ENCODE measurements around the gene ANKRD23.
"Not testable (repeated sequence)": the region's sequence is repeated elsewhere in the genome, so short reads cannot be mapped to it uniquely, and the experiment has no call there.

ANKRD23 gene

DNA sequence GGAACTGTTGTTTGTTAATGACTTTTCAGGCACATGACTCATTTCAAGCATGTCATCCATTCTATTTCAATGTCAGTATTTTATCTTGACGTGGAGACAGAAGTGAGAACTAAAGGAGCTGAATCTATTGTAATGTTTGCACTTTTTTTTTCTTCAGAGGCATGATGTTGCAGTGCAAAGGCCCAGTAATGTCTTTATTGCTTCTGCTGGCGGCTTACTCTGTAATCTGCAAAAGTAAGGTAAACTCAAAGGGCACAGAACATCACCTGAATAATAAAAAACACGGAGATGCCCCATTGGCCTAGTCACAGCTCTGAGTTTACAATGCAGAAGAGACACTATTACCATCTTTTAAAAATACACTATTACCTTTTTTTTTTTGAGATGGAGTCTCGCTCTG is 30.2 kb downstream of the ANKRD23 start:
- ATAC-seq: no peak

DNA sequence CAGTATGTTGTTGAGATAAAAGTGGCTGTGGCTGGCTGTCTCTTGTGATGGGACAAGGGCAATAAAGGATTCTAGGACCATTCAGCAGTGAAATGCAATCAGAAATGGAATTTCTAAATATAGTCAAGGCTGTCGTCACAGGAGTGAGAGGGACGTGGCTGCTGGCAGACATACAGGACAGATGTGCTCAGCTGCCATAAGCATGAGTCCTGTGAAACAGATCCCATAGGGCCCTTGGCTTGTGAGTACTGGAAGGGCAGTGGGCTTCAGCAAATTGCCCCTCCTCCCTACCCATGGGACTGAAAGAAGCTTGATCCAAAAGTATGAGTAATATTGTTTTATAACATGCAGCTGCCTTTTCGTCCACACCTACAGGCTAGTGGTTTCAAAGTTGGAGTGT is 31.9 kb downstream of the ANKRD23 start:
- no peak for ATAC-seq

DNA sequence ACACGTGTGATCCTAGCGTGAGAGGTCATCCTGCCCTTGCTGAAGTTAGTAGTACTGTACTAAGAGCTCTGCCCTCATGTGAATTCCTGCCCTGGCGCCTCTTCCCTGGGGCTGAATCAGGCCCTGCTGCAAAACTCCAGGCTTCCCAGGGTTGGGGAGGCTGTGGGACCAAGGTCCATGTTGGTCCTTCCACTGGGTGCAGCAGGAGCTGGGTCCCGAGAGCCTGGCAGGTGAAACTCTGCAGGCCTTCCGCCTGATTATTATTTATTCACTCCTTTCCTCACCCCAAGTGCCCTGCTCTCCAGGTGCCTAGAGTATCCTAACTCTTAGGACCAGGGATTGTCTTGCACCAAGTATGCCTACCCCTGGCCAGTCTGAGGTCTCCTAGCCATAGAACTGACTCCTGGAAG is 33.0 kb downstream of the ANKRD23 start:
- no peak for ATAC-seq

DNA sequence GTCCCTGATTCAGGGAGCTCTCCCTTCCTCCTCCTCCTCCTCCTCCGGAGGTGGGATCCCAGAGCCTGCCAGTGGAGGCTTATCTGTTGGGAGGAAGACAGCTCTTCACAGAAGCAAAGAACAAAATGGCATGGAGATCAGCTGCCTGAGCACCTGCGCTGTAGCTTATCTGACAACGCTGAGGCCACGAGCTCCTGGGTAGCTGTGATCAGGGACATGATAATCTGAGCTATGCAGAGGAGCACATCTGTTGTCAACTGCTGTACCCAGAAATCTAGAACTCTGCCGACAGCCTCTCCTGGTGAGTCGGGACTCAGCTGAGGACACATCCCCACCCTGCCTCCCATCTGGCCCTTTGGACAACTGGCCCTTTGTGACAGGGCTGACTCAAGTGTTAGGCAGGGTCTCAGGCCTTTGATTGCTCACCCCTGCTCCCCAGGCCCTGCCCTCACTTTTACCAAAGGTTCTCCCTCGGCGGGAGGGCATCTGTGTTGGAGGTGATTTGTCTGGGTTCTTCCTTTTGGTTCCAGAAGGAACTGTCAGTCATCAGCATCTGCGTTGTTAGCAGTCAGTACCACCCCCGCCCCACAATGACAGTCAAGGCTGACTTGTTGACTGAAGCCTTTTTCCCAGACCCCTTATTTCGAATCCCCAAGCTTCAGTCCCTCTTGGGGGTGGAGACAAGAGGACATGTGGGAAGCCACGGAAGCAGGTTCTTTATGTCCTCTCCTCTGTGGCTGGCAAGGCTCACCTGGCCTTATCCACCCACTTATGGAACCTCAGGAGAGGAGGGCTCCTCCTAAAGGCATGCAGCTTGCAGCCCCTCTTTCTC is 33.7 kb downstream of the ANKRD23 start:
- ATAC-seq: no peak

DNA sequence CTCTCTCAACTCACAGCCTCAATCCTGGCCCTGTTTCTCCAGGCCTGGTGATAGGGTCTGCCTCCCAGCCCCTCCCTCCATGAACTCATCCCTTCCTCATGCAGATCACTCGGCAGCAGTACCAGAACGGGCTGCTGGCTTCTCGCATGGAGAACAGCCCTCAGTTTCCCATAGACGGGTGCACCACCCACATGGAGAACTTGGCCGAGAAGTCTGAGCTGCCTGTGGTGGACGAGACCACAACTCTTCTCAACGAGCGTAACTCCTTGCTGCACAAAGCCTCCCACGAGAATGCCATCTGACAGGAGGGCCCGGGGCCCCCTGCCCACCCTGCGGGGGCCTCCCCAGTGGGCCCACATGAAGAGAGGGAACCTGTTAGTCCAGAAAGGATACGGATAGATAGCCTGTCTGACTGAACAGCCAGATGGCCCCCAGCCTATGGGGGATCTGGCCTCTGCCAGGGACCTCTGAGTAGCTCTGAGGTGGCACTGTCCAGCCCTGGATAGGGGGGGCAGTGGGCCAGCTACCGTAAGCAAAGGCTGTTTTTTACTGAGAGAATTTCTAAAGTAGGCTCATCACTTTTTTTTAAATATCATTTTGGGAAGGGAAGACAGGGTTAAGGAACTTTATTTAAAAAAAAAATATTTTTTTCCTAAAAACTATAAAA is 34.5 kb downstream of the ANKRD23 start:
- ATAC-seq: no peak

DNA sequence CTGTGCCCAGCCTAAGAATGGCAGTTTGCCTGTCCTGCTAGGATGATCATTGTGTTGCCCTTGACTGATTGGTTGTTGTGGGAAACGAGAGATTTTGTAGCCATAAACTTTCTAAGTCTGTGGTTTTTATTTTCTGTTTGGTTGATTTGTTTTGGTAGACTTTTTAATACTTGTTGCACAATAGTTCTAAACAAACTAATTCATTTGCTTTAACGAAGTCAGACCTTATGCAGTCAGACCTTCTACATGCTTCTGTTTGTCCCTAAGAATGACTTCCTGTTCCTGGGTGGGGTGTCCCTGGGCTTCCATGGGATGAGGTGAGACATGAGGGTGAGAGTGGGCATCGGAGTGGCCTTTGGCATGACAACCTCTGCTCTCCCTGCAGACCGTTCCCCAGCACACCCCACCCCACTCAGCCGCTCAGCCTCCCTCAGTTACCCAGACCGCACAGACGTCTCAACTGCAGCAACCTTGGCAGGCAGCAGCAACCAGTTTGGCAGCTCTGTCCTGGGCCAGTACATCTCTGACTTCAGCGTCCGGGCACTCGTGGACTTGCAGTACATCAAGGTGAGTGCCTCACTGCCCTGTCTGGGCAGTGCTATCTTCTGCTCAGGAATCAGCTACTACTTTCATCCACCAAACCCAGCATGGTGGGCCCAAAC is 35.5 kb downstream of the ANKRD23 start:
- ATAC-seq: no peak

DNA sequence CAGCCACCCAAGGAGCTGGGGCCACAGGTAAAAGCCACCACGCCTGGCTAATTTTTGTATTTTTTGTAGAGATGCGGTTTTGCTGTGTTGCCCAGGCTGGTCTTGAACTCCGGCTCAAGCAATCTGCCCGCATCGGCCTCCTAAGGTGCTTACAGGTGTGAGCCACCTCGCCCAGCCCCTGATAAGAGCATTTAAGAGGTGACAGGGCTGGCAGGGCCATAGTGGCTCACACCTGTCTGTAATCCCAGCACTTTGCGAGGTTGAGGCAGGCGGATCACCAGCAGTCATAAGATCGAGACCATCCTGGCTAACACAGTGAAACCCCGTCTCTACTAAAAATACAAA is 36.7 kb downstream of the ANKRD23 start:
- ATAC-seq: no peak

DNA sequence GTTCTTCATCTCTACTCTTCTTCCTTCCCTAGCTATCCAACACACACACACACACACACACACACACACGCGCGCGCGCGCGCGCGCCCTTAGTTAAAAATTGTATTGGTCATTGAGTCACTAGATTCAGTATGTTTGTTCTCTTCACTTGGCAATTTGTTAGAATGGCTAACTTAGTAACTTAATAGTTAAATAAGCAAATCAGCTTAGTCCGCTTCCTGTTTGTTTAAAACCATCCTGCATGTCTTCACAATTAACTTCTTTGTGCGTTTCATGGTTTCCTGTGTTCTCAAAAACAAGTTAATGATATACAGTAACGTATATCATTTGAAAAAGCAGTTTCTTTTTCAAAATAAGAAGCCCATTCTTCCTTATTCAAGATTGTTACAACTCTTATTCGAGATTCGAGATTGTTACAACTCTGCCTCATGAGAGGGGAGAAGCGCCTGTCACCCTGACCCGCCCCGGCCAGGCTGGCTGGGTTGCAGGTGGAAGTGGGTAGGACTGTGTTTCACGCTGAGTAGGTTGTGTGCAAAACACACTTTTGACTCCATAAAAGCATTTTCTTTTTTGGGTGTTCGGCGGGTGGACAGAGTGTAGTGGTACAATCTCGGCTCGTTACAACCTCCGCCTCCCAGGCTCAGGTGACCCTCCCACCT is 37.2 kb downstream of the ANKRD23 start:
- ATAC-seq: peak; percentile 51 to 59

DNA sequence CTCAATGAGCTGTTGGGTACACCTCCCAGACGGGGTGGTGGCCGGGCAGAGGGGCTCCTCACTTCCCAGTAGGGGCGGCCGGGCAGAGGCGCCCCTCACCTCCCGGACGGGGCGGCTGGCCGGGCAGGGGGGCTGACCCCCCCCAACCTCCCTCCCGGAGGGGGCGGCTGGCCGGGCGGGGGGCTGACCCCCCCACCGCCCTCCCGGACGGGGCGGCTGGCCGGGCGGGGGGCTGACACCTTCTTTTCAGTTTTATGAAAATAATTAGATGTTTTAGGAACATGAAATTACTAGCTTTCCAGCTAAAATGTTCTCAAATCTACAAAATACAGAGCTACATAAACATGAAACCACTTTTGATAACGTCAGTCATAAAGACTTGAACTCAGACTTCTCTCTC is 37.9 kb downstream of the ANKRD23 start:
- ATAC-seq: not testable (repeated sequence)

DNA sequence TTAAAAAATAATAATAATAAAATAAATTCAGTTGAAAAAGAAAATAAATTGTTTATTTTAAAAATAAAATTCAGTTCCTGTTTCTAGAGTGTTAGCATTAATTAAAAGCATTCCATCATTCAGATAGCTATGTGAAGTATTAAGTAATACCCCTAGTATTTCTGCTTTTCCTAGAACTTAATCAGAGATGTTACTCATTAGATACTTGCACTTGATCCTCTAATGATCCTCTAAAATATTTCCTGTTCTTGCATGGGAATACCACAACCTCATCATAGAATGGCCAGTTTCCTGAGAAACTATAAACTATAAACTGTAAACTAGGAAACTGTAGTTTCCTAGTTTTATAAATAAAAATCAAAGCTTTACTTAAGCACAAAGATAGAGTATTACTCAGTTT is 38.8 kb downstream of the ANKRD23 start:
- no peak for ATAC-seq

DNA sequence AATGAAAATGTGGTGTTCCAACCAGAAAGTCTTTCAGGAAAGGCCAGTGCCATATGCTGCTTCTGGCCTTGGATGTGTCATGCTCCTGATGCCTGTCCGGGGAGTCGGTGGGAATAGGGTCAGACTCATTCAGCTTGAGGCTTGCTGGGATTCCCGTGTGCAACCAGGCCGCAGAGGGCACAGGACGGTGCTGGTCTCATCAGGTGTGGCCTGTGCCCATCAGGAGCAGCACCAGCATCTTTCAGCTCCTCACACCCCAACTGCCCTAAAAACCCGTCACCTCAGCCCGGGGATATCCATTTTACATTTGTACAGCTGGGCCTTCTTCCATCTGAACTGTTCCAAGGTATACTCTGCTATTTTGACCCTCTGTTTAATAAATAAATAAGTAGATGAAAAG is 41.1 kb downstream of the ANKRD23 start:
- ATAC-seq: no peak

DNA sequence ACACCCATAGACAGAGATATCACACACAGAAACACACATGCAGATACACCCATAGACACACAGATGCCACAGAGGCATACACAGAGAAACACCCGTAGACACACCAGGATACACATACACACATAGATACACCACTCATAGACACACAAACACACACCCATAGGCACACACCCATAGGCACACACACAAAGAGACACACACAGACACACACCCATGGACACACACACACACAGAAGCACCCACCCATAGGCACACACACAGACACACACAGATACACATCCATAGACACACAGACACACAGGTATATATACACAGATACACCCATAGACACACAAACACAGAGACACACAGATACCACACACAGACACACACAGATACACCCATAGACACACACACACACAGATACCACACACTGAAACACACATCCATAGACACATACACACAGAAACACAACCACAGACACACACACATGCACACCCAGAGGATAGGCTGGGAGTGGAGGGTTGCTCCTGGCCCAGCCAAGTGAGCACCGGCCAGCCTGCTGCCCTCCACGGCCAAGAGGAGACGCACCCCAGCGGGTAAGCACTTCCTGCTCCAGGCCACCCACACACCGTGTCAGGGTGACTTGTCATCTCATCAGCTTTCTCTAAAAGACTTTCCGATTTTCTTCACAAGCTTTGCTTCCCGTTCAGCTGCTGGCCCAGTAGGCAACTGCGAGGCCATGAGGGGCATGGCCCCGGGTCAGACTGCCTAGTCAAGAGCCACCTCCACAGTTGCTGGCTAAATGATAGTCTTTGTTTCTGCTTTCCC is 41.8 kb downstream of the ANKRD23 start:
- ATAC-seq: peak; percentile 59 to 64

DNA sequence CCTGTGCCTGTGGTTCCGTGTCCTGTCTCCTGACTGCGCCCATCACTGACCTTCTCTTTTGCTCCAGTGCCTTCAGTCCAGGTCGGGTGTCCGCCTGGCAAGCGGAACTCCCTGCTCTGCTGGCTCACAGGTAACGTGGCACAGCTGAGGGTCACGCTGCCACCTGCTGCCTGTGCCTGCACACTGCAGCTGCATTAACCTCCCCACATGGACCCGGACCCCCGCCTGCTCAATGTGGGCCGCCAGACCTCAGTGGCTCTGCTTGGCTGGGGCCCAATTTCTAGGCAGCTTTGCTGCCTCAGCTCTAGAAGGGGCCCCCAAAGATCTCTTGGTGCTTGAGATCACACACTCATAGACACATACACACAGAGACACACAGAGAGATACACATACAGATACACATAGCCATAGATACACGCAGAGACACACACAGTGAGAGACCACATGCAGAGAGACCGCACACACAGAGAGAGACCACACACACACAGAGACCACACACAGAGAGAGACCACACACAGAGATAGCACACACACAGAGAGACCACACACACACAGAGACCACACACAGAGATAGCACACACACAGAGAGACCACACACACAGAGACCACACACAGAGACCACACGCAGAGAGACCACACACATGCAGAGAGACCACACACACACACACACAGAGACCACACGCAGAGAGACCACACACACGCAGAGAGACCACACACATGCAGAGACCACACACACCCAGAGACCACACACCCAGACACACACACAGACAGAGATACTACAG is 42.6 kb downstream of the ANKRD23 start:
- peak; percentile 88 to 92 for ATAC-seq

DNA sequence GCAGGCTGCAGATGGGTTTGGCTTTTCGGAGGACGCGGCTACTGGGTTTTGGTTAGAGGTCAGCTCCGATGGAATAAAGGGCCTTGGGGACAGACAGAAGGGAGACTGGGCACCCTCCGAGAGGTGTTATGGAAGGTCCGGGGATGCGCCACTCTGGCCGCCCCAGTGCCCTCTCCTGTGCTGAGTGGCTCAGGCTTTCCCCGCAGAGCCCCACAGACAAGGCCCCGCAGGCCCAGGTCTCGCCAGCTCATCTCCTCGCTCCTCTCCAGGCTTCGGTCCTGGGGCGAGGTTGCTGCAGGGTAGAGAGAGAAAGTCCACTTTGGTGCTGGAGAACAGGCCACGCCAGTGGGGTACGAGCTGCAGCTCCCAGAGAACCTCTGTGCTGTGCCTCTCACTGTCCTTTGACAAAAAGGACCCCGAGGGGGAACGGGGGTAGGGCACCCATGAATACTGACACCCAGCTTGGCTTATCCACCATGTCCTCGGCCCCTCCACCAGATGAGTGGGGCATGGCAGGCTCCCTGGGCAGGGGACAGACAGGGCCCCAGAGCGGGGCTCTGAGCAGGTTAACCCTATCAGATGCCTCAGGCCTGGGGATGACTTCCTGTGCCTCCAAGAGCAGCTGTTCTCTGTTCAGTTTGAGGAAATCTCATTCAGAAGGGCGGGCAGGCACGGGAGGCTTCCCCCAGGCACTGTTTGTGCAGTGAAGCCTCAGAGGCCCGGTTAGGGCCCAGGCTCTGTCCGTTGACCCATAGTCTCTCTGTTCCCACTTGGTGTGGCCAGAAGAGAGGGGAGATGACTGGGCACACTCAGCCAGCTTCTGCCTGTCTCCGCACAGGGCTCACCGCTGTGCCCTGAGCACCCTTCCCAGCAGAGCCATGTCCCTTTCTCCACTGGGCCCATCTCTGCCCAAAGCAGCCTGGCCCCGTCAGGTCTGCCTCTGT is 43.5 kb downstream of the ANKRD23 start:
- peak; percentile 10 to 11 for ATAC-seq

DNA sequence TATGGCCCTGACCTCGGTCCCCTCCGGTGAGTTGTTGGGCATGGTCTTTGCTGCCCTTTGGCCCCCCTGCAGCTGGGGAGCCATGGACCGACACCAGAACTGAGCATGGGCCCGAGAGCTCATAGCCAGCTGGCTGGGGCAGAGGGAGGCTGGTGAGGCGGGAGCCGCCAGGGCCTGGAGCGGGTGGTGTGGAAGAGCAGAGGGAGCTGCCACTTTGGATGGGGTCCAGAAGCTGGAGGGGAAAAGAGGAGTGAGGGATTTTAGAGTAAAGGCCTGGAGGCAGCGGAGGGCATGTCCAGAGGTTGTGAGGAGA is 44.2 kb downstream of the ANKRD23 start:
- no peak for ATAC-seq

DNA sequence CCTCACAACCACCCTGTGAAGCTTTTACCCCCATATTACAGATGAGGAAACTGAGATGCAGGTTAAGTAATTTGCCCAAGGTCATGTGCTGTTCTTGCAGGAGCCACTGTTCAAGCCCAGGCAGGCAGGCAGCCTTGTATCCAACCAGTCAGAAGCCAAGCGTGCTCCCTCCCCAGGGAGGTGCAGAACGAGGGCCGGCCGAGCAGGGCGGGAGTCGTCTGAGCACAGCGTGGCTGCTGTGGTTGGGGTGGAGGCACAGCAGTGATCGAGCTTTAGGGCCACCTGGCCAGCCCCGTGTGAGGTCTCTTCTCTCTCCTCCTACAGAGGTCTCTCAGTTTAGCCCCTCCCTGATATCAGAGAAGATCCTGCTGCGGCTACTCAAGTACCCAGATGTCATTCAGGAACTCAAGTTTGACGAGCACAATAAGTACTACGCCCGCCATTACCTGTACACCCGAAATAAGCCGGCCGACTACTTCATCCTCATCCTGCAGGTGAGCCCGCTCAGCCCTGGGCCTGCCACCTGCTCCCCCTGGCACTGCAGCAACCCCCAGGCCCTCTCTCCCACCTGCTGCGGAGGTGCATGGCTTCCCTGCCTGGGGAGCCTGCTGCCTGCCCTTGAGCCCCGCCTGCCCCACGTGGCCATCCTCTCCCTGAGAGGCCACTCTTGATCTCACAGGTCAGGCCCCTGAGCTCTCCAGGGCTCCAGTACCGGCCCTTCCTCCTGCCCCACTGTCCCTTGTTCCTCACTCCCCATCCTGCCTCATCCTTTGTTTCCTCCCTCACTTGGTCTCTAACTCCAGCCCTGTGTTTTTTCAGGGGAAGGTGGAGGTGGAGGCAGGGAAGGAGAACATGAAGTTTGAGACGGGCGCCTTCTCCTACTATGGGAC is 44.8 kb downstream of the ANKRD23 start:
- no peak for ATAC-seq

DNA sequence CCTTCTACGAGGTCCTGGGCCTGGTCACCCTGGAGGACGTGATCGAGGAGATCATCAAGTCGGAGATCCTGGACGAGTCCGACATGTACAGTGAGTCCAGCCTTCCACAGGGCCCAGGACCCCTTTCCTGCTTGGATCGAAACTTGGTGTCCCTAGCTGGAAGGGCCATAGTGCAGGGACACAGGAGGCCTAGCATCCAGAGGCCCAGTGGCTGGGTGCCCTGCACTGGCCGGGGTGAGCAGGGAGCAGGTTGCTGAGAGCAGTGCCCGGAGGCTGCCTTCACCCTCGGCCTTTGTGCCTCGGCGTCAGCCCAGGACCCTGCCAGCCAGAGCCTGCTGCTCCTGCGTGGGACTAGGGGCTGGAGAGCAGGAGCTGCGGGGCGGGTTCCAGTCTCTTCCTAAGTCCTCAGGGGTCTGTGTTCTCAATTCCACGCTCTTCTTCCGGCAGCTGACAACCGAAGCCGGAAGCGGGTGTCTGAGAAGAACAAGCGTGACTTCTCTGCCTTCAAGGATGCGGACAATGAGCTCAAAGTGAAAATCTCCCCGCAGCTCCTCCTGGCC is 46.7 kb downstream of the ANKRD23 start:
- ATAC-seq: no peak

DNA sequence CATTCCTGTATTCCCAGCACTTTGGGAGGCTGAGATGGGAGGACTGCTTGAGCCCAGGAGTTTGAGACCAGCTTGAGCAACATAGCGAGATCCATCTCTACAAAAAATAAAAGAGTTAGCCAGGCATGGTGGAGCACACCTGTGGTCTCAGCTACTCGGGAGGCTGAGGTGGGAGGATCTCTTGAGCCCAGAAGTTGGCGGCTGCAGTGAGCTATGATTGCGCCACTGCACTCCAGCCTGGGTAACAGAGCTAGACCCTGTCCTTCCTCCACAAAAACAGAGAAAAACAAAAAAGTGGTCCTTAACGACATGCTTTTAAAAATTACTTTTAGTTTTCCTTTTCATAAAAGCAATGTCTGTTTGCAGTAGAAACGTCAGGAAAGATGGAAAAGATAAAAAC is 47.3 kb downstream of the ANKRD23 start:
- ATAC-seq: not testable (repeated sequence)

DNA sequence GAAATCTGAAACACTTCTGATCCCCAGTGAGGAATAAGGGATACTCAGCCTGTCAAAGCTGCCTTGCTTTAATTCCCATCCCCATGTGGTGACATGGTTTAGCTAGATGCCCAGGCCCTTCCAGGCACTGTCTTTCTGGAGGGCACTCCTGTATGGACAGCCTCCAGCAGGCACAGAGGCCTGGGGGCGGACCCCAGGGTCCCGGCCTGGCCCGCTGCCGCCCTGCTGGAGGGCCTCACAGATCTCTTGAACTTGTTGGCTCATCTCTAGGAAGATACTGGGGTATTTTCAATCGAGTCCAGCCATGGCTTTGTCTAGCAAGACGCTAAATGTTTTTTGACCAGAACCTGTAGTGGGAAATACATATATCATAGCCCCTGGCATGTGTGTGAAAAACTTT is 48.7 kb downstream of the ANKRD23 start:
- ATAC-seq: no peak

Data from activated CD4-positive, CD25-positive, alpha-beta regulatory T cell treated with anti-CD3 and anti-CD28 coated beads, Interleukin-2, amount 50 U/mL, for 24 hours (primary cell).